ENCODE measurements around the gene RPS2.

Gene RPS2

DNA sequence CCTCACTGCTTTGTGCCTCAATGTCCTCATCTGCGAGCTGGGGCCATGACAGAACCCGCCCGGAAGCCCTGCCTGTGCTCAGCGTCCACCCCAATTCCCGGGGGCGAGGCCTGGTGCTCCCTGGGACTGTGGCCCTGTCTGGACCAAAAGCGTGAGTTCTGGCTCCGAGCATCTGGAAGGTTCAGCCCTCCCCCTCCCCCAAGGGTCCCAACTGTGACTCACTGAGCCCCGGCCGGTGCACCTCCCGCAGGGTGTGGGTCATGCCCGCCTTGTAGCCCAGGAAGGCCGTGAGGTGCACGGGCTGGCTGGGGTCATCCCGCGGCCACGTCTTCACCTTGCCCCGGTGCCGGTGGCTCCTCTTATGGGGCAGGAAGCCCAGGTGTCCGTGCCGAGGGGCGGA, 10.9 kb downstream of the RPS2 start:
- CTCF ChIA-PET = no interaction called here
- H3K36me3 Mint-ChIP-seq = no peaks in the 10 kb centered on the region
- H3K27me3 Mint-ChIP-seq = peaks cover 31% of the 10 kb centered on the region

DNA sequence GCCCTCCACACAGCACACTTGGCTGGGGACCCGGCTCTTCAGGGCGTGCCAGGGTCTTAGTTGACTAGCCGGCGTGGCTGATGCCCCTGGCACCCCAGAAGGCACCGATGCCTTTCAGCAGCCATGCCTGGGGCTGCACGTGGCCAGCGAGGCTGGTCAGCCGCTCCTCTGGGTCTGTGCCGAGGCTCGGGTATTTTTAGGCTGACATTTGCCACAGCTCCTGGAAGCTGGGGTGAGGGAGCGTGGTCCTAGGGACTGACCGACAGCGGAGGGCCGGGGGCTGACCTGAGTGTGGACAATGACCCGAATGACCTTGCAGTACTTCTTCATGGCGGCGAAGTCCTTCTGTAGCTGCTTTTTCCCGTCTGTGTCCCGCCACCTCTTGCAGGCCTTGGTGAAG, 14.1 kb downstream of the RPS2 start:
- peaks cover 17% of the 10 kb centered on the region for H3K27me3 Mint-ChIP-seq
- CTCF ChIA-PET = interaction anchor here (1.2 kb wide), 1 partner anchor 54 kb away, joined by 3 read pairs; no protein-coding TSS in a partner anchor
- no peak overlapping the region for H3K4me3 Mint-ChIP-seq

More for the DNA sequence above, 10.9 kb downstream of the RPS2 start:
- no peak overlapping the region for H3K4me3 Mint-ChIP-seq
- H3K4me1 Mint-ChIP-seq = peaks cover 2% of the 10 kb centered on the region
- no peaks in the 10 kb centered on the region for H3K9me3 Mint-ChIP-seq
- no peak overlapping the region for H3K27ac Mint-ChIP-seq
- no peak for DNase-seq

DNA sequence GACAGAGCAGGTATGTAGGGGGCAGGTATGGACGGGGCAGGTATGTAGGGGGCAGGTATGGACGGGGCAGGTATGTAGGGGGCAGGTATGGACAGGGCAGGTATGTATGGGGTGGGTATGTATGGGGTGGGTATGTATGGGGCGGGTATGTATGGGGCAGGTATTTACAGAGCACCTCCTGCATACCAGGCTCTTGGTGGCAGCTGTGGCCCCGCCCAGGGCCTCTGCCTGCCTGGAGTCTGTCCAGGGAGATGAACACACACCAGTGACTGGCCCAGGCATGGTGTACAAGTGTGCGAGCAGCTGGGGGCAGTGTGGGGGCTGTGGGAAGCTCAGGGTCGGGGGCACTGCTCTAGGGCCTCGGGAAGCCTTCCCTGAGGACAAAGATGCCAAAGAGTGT, 14.6 kb downstream of the RPS2 start:
- Mint-ChIP-seq H3K4me3 (no peak overlapping the region), H3K27ac (no peak overlapping the region), H3K9me3 (no peaks in the 10 kb centered on the region), H3K4me1 (no peaks in the 10 kb centered on the region), H3K36me3 (no peaks in the 10 kb centered on the region), H3K27me3 (peaks cover 17% of the 10 kb centered on the region)
- CTCF ChIA-PET = no interaction called here
- DNase-seq = no peak

More for the DNA sequence above, 14.1 kb downstream of the RPS2 start:
- Mint-ChIP-seq H3K27ac (no peak overlapping the region), H3K9me3 (no peaks in the 10 kb centered on the region), H3K4me1 (no peaks in the 10 kb centered on the region), H3K36me3 (no peaks in the 10 kb centered on the region)
- DNase-seq = no peak

DNA sequence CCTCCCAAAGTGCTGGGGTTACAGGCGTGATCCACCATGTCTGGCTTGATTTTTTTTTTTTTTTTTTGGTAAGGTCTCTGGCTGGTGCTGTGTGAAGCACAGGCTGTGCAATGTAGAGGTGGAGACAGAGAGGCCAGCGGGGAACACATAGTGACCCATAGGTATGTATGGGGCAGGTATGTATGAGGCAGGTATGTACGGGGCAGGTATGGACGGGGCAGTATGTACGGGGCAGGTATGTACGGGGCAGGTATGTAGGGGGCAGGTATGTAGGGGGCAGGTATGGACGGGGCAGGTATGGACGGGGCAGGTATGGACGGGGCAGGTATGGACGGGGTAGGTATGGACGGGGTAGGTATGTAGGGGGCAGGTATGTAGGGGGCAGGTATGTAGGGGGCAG, 15.1 kb downstream of the RPS2 start:
- peaks cover under 1% of the 10 kb centered on the region for H3K4me1 Mint-ChIP-seq
- no peak overlapping the region for H3K27ac Mint-ChIP-seq
- H3K27me3 Mint-ChIP-seq = peaks cover 12% of the 10 kb centered on the region
- no peak for DNase-seq
- no peak overlapping the region for H3K4me3 Mint-ChIP-seq
- no peaks in the 10 kb centered on the region for H3K36me3 Mint-ChIP-seq
- H3K9me3 Mint-ChIP-seq = no peaks in the 10 kb centered on the region
- CTCF ChIA-PET = no interaction called here

DNA sequence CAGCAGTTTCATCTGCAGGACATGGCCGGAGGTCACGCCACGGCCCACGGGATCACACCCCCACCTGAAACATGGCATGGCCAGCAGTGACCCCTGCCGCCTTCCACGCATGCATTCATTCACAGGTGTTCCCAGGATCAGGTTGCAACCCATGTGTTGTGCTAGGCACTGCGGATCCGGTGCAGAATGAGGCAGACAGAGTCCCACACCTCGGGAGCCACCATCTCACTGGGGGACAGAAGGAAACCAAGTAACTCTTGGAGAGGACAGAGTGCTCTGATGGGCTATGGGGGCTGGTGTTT, 17.3 kb downstream of the RPS2 start:
- CTCF ChIA-PET = no interaction called here
- Mint-ChIP-seq H3K4me1 (peaks cover 18% of the 10 kb centered on the region), H3K9me3 (no peaks in the 10 kb centered on the region), H3K4me3 (no peak overlapping the region), H3K27me3 (peaks cover 4% of the 10 kb centered on the region), H3K27ac (no peak overlapping the region), H3K36me3 (no peaks in the 10 kb centered on the region)
- DNase-seq = no peak

DNA sequence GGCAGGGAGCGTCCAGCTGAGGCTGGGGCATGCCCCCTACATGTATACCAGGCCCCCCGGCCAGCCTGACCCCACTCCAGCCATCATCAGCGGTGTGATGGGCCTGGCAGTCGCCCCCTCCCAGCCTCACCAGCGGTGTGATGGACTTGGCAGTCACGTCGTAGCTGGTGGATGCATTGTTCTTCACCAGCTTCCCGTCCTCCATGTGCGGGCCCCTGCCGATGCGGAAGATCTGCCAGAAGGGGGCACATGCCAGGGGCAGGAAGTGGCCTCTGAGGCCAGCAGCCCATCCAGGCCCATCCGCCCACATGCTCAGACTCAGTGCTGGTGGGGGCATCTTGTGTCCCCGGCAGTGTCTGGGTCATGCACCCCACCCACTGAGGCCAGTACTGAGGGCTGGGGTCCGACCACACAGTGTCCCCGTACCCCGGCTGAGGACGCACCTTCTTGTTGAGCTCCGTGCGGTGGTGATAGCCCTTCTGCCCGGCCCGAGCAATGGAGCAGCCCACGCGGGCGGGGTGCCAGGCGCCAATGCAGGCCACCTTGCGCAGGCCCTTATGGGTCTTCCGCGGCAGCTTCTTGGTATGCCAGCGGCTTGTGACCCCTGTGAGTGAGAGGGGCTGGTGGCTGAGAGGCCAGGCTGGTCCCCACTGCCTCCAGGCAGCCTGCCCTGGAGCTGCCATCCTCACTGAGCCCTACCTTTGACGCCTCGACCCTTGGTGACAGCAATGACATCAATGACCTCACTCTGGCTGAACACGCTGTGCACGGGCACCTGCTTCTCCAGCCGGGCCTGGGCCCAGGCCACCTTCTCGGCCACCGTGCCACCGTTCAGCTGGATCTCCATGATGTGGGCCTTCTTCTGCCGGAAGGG, 17.9 kb downstream of the RPS2 start:
- H3K4me1 Mint-ChIP-seq = peaks cover 23% of the 10 kb centered on the region
- no peak overlapping the region for H3K4me3 Mint-ChIP-seq

DNA sequence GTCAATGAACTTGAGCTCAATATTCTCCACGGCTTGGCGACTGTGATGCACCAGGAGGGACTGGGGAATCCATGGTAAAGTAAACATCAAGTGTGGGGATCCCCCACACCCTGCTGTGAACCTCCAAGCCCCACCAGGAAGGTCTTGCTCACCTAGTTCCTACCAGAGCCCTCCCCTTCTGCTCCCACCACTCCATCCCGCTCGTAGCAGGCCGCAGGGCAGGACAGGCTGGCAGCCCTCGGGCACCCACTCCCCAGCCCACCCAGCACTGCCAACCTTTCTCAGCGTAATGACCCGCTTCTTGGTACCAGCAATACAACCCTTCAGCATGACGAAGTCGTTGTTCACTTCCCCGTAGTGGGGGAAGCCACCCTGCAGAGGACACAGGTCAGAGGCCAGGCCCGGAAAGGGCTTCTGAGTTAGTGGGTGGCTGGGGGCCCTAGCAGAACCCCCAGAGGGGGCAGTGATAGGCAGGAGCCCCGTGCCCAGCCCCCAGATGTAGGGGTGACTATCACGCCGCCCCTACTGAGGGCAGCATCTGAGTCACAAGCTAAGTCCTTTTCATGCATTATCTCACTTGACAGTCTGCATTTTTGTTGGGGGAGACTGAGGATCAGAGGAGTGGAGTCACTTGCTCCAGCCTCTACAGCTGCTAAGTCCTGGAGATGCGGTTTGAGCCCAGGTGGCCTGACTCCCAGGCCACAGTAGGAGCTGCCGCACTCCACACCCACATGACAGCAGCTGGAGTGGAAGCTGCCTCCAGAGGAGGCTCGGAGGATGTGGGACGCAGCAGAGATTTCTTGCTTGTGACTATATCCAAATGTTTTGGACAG, 18.9 kb downstream of the RPS2 start:
- Mint-ChIP-seq H3K36me3 (peaks cover 2% of the 10 kb centered on the region), H3K4me1 (peaks cover 30% of the 10 kb centered on the region), H3K27ac (no peak overlapping the region), H3K27me3 (no peaks in the 10 kb centered on the region), H3K4me3 (no peak overlapping the region), H3K9me3 (no peaks in the 10 kb centered on the region)
- CTCF ChIA-PET = interaction anchor here (1.7 kb wide), 1 partner anchor 12 kb away, joined by 6 read pairs; no protein-coding TSS in a partner anchor
- DNase-seq = no peak

More for the DNA sequence above, 17.9 kb downstream of the RPS2 start:
- CTCF ChIA-PET = interaction anchor here (1.7 kb wide), 1 partner anchor 11 kb away, joined by 6 read pairs; no protein-coding TSS in a partner anchor
- Mint-ChIP-seq H3K36me3 (no peaks in the 10 kb centered on the region), H3K27me3 (peaks cover 4% of the 10 kb centered on the region), H3K27ac (no peak overlapping the region), H3K9me3 (no peaks in the 10 kb centered on the region)
- DNase-seq = no peak

DNA sequence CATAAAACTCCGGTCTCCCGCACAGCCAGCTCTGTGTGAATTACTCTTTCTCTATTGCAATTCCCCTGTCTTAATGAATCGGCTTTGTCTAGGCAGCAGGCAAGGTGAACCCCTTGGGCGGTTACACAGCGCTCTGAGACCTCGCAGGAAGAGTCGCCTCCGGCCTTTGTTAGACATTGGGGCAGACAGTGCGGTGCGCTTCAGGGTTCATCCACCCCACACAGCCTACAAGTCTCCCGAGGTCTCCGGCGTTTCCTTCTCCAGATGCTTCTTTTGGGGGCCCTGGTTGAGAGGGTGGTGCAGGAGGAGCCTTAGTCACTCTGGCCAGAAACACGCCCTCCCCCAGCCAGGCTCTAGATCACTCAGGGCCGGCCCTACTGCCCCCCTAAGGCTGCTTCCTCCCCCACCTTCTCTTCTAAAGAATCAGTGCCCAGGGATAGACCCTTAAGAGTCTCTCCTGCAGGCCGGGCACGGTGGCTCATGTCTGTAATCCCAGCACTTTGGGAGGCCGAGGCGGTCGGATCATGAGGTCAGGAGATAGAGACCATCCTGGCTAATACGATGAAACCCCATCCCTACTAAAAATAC, 19.9 kb downstream of the RPS2 start:
- Mint-ChIP-seq H3K4me1 (peaks cover 30% of the 10 kb centered on the region), H3K9me3 (no peaks in the 10 kb centered on the region), H3K36me3 (peaks cover 2% of the 10 kb centered on the region), H3K4me3 (peak overlapping the region; percentile 82), H3K27me3 (no peaks in the 10 kb centered on the region), H3K27ac (peak overlapping the region; percentile 50)
- CTCF ChIA-PET = interaction anchor here (1.7 kb wide), 1 partner anchor 13 kb away, joined by 6 read pairs; no protein-coding TSS in a partner anchor
- DNase-seq = no peak

DNA sequence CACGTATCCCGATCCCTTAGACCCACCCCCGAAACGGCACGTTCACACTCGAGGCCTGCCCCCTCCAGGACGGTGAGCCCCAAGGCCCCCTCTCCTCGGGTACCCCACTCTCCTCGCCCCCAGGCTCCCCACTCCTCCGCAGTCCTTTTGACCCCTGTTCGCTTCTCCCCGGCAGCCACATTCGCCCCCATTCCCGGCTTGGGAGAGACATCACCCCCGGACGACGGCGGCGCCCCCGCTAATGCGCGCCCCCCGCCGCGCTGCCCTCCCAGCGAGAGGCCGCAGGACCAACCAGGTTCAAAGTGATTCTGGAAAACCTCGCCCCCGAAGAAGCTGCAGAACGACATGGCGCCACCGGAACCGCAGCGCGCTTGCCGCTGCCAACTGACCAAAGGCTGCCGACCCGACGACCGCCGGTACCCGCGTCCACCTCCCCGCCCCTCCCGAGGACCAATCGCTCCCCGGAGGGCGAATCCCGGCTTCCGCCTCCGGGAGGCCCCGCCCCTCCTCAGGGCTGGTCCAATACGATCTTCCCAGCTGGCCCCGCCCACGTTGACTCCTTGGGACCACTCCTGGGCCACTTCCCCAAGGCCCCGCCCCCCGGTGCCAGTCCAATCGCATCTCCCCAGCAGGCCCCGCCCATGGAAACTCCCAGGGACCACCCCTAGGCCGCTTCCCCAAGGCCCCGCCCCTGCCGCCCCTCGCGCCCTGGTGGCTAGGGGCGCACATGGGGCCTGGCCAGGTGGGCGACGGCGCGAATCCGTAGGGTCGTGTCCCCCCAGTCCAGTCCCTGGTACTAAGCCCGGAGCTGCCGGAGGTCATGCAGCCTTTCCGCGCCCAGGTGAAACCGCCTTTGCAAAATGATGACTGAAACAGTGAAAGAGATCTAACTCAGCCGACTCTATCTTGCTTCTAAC, 21.6 kb downstream of the RPS2 start, which contains the start of gene MSRB1:
MSRB1 (minus strand) TSS at position 390 of the 917 bp plus-strand sequence; CDS start at position 347, 43 bp downstream.
- peaks cover 2% of the 10 kb centered on the region for H3K36me3 Mint-ChIP-seq
- peak within 1 kb of the TSS; percentile 70 for H3K27ac Mint-ChIP-seq
- CTCF ChIA-PET = interaction anchor here (1.0 to 1.3 kb wide), 2 partner anchors 14 to 198 kb away, joined by 3 to 4 read pairs; no protein-coding TSS in a partner anchor
- no peaks in the 10 kb centered on the region for H3K27me3 Mint-ChIP-seq
- peaks cover 30% of the 10 kb centered on the region for H3K4me1 Mint-ChIP-seq
- no peaks in the 10 kb centered on the region for H3K9me3 Mint-ChIP-seq
- H3K4me3 Mint-ChIP-seq = peak within 1 kb of the TSS; percentile 82
- peak; percentile 100 for DNase-seq

DNA sequence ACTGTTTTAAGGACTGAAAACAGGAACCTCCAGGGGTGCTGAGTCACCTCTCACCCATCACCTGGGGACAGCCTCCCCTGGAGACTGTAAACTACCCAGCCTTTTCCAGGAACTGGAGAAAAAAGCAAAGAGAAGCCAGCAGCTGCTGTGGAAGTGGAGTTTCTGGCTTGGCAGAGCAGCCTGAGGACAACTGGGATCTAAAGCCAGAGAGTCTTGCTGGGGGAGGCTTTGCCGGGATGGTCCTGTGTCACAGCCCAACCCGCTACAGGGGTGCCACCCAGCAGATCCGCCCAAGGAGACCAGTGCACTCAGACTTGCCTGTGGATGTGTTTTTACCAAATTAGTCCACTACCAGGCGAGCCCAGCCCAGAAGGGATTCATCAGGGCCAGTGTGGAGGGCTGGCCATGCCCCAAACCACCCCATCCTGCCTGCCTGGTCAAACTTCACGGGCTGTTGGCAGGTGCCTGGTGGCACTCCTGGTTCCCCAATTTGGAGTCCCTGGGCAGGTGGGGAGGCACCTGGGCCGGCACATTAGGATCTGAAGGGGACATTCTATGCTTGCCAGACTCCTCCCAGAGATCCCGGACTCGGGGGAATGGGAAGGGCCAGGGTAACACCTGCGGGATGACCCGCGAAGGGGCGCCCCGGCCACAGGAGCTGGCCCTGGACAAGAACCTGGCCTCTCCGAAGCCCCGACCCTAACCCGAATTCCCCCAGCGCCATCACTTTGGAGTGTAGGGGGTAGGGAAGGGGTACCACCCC, 22.4 kb downstream of the RPS2 start:
- peak; percentile 38 for DNase-seq
- H3K27ac Mint-ChIP-seq = peak overlapping the region; percentile 69
- CTCF ChIA-PET = interaction anchor here (1.0 to 2.7 kb wide), 2 partner anchors 13 to 22 kb away, joined by 3 to 8 read pairs; partner anchors contain the start of gene RPS2

DNA sequence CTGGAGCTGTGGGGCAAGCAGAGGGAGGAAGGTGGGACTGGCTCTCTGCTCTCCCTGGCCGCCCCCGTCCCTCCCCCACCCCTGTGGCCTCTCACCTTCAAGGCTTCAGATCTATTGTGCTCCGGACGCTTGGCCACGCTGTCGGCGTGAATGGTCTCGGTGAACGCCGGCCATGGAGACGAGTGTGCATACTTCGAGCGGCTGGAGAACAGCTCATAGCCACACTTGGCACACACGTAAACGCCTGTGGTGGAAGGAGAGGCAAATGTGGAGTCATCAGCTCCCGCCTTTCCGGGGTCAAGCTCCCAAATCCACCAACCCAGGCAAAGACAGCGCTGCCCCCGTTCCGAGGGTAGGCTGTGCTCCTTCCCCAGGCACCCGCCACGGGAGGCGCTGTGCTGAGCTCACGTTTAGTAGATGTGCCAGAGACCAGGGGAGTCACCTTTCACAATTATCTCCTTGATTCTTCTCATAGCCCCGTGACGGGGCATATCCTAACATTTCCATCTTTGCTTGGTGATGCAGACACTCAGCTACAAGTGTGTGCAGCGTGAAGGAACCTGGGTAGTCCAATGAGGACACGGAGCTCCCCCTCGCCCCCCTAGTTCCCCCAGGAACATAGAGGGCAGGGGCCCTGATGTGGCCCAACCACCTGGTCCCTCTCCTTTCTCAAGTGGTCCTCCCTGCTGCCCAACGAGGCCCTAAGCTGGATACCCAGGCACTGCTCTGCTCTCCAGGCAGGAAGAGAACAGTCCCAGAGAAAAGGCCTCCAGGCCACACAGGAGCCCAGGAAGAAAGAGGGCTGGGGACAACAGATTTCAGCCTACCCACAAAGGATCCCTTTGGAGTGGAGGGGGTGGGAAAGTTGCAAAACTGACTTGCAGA, 23.2 kb downstream of the RPS2 start:
- Mint-ChIP-seq H3K4me1 (peaks cover 30% of the 10 kb centered on the region), H3K9me3 (no peaks in the 10 kb centered on the region), H3K36me3 (peaks cover 2% of the 10 kb centered on the region), H3K27me3 (no peaks in the 10 kb centered on the region), H3K4me3 (peak overlapping the region; percentile 82), H3K27ac (peak overlapping the region; percentile 69)
- DNase-seq = no peak
- CTCF ChIA-PET = interaction anchor here (0.9 to 2.7 kb wide), 3 partner anchors 9 to 23 kb away, joined by 3 to 8 read pairs (median 3); partner anchors contain the start of gene RPS2

More for the DNA sequence above, 22.4 kb downstream of the RPS2 start:
- H3K4me1 Mint-ChIP-seq = peaks cover 30% of the 10 kb centered on the region
- no peaks in the 10 kb centered on the region for H3K9me3 Mint-ChIP-seq
- peak overlapping the region; percentile 82 for H3K4me3 Mint-ChIP-seq
- no peaks in the 10 kb centered on the region for H3K27me3 Mint-ChIP-seq
- peaks cover 2% of the 10 kb centered on the region for H3K36me3 Mint-ChIP-seq
